ENCODE results near the gene MYH15. TPM values are rescaled to one million over a fixed set of nuclear protein-coding genes. Genes with fewer than 3 reads are reported as not detected.

The MYH15 gene
- total and polyA plus RNA-seq, 4 donors, result 0.06 to 0.31 (median 0.25) TPM

DNA sequence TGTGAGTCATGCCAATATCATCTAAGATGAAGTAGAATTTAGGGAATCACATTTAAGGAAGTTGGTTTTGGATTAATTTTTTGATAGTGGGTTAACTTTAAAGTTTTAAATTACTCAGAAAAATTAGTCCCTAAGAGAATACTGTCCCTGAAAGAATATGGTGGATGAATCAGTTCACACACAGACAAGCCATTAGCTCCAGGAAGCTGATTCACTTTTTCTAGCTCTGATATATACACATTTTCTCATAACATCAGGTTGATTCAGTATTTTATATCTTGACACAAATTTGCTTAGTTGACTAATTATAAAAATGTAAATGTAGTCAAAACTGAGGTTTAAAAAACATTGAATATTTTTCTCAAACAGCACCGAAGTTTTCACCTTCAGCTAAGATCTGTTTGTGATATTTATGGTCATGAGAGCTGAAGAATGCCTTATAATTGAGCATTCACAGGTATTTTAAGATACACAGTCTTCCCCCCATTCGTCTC, 55.1 kb downstream of the MYH15 start:
- 85 to 88% methylated on average over 2 of the region's 2 CpGs for WGBS, 2 donors

DNA sequence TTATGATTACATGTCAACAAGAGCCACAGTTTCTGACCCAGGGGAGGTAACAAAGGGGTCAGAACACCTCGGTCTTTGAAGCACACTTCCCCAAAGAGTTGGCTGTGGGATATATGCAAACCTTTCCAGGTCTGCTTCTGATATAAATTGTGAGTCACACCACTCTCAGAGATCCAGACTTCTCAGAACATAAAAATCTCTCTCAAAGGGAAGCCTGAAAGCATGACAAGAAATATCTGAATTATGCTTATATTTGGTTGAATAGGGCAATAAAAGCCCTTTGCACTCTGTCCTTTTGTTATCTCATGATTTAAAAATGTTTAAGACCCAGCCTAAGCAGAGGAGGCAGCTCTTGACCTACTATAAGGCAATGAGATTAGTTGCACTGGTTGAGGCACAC, 56.8 kb downstream of the MYH15 start:
- ATAC-seq (ENCODE audit: insufficient read depth, low FRiP score) (no peak), DNase-seq (no peak)
- whole genome bisulfite sequencing, 2 donors, result 79 to 84% methylated on average over 1 of the region's 1 CpG
- Histone ChIP-seq H3K9ac (ENCODE audit: insufficient read depth in 1 of 2, low read length in 2 of 2) (no peak overlapping the region), H3K4me1 (ENCODE audit: control insufficient read depth in 5 of 5, insufficient read depth in 5 of 5, low read length in 5 of 5) (no peaks in the 10 kb centered on the region), H3K4me3 (no peak overlapping the region), H3K36me3 (ENCODE audit: control insufficient read depth in 4 of 4, insufficient read depth in 4 of 4, low read length in 4 of 4) (no peaks in the 10 kb centered on the region), H3K9me3 (ENCODE audit: control insufficient read depth in 4 of 4, insufficient read depth in 3 of 4, low read length in 3 of 4) (no peaks in the 10 kb centered on the region), H3K27ac (ENCODE audit: low read depth in 1 of 2, low read length in 1 of 2) (no peak overlapping the region), H3K27me3 (ENCODE audit: control insufficient read depth in 3 of 3, insufficient read depth in 3 of 3, low read length in 2 of 3) (no peaks in the 10 kb centered on the region)
- TF ChIP-seq, protein P1, sequence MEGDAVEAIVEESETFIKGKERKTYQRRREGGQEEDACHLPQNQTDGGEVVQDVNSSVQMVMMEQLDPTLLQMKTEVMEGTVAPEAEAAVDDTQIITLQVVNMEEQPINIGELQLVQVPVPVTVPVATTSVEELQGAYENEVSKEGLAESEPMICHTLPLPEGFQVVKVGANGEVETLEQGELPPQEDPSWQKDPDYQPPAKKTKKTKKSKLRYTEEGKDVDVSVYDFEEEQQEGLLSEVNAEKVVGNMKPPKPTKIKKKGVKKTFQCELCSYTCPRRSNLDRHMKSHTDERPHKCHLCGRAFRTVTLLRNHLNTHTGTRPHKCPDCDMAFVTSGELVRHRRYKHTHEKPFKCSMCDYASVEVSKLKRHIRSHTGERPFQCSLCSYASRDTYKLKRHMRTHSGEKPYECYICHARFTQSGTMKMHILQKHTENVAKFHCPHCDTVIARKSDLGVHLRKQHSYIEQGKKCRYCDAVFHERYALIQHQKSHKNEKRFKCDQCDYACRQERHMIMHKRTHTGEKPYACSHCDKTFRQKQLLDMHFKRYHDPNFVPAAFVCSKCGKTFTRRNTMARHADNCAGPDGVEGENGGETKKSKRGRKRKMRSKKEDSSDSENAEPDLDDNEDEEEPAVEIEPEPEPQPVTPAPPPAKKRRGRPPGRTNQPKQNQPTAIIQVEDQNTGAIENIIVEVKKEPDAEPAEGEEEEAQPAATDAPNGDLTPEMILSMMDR (IDR thresholded peaks at IDR 0.05; ENCODE audit: control extremely low read depth, extremely low read depth), result no peak

More for the DNA sequence above, 55.1 kb downstream of the MYH15 start:
- Histone ChIP-seq H3K9me3 (ENCODE audit: control insufficient read depth in 4 of 4, insufficient read depth in 3 of 4, low read length in 3 of 4) (no peaks in the 10 kb centered on the region), H3K9ac (ENCODE audit: insufficient read depth in 1 of 2, low read length in 2 of 2) (no peak overlapping the region), H3K27ac (ENCODE audit: low read depth in 1 of 2, low read length in 1 of 2) (no peak overlapping the region), H3K27me3 (ENCODE audit: control insufficient read depth in 3 of 3, insufficient read depth in 3 of 3, low read length in 2 of 3) (no peaks in the 10 kb centered on the region), H3K36me3 (ENCODE audit: control insufficient read depth in 4 of 4, insufficient read depth in 4 of 4, low read length in 4 of 4) (no peaks in the 10 kb centered on the region), H3K4me3 (no peak overlapping the region), H3K4me1 (ENCODE audit: control insufficient read depth in 5 of 5, insufficient read depth in 5 of 5, low read length in 5 of 5) (no peaks in the 10 kb centered on the region)
- TF ChIP-seq, protein P1 (IDR thresholded peaks at IDR 0.05; ENCODE audit: control extremely low read depth, extremely low read depth), result no peak
- DNase-seq (no peak), ATAC-seq (ENCODE audit: insufficient read depth, low FRiP score) (no peak)

DNA sequence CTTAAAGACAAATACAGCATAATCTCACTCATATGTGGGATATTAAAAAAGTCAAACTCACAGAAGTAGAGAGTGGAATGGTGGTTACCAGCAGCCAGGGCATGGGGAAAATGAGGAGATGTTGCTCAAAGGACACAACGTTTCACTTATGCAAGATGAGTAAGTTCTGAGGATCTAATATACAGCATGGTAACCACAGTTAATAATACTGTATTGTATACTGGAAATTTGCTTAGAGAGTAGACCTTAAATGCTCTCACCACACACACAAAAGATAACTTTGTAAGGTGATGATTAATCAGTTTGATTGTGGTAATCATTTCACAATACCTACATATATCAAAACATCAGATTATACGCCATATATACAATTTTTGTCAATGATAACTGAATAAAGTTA, 60.0 kb downstream of the MYH15 start:
- Histone ChIP-seq H3K9me3 (ENCODE audit: control insufficient read depth in 4 of 4, insufficient read depth in 3 of 4, low read length in 3 of 4) (peaks cover 0 to 14% (median 2%) of the 10 kb centered on the region in 4 donors), H3K36me3 (ENCODE audit: control insufficient read depth in 4 of 4, insufficient read depth in 4 of 4, low read length in 4 of 4) (no peaks in the 10 kb centered on the region), H3K4me1 (ENCODE audit: control insufficient read depth in 5 of 5, insufficient read depth in 5 of 5, low read length in 5 of 5) (no peaks in the 10 kb centered on the region), H3K4me3 (no peak overlapping the region), H3K9ac (ENCODE audit: insufficient read depth in 1 of 2, low read length in 2 of 2) (no peak overlapping the region), H3K27ac (ENCODE audit: low read depth in 1 of 2, low read length in 1 of 2) (no peak overlapping the region), H3K27me3 (ENCODE audit: control insufficient read depth in 3 of 3, insufficient read depth in 3 of 3, low read length in 2 of 3) (no peaks in the 10 kb centered on the region)
- TF ChIP-seq, protein P1 (IDR thresholded peaks at IDR 0.05; ENCODE audit: control extremely low read depth, extremely low read depth), result no peak
- DNase-seq (no peak), ATAC-seq (ENCODE audit: insufficient read depth, low FRiP score) (no peak)
- WGBS, 2 donors, result 42 to 93% methylated on average over 2 of the region's 2 CpGs

DNA sequence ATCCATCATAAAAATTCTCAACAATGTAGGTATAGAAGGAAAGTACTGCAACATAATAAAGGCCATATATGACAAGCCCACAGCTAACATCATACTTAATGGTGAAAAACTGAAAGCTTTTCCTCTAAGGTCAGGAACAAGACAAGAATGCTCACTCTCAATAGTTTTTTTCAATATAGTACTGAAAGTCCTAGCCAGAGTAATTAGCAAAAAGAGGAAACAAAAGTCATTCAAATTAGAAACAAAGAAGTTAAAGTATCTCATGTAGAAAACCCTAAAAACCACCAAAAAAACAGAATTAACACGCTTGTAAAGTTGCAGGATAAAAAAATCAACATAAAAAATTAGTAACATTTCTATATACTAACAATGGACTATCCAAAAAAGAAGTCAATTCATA, 61.8 kb downstream of the MYH15 start:
- Histone ChIP-seq H3K4me3 (no peak overlapping the region), H3K36me3 (ENCODE audit: control insufficient read depth in 4 of 4, insufficient read depth in 4 of 4, low read length in 4 of 4) (no peaks in the 10 kb centered on the region), H3K27ac (ENCODE audit: low read depth in 1 of 2, low read length in 1 of 2) (no peak overlapping the region), H3K4me1 (ENCODE audit: control insufficient read depth in 5 of 5, insufficient read depth in 5 of 5, low read length in 5 of 5) (no peaks in the 10 kb centered on the region), H3K9ac (ENCODE audit: insufficient read depth in 1 of 2, low read length in 2 of 2) (no peak overlapping the region), H3K9me3 (ENCODE audit: control insufficient read depth in 4 of 4, insufficient read depth in 3 of 4, low read length in 3 of 4) (peaks cover 0 to 14% (median 2%) of the 10 kb centered on the region in 4 donors), H3K27me3 (ENCODE audit: control insufficient read depth in 3 of 3, insufficient read depth in 3 of 3, low read length in 2 of 3) (no peaks in the 10 kb centered on the region)
- 76 to 78% methylated on average over 1 of the region's 1 CpG for WGBS, 2 donors
- ATAC-seq (ENCODE audit: insufficient read depth, low FRiP score) (no peak), DNase-seq (no peak)
- TF ChIP-seq, protein P1 (IDR thresholded peaks at IDR 0.05; ENCODE audit: control extremely low read depth, extremely low read depth), result no peak

Data from lung (tissue), 12 donors.